HCT116 (cell line): ENCODE data around the gene RAB34. TPM values are rescaled to one million over a fixed set of nuclear protein-coding genes. Genes with fewer than 3 reads are reported as not detected.

Source experiments
- ATAC-seq: fragments of 200-7000 bp; cut with Tn5 transposase; 2 replicates; pipeline ENCODE4 v1.9.1; 2020; ENCODE audit warnings: mild to moderate bottlenecking, moderate library complexity
- BruUV-seq: library from RNA; stranded (reverse); fragments of 400-500 nt; replicated peaks from 2 replicates; lab custom pipeline; 2021; lab: Mats Ljungman, UMichigan
- CTCF ChIA-PET: fragments of 300-600 bp; sonication (Branson Sonifier 250); formaldehyde crosslinking; loops from one replicate; lab custom pipeline; 2021; ENCODE audit warnings: antibody characterized with exemption; lab: Charles Lee
- POLR2A ChIA-PET: fragments of 300-600, 350-600 bp; sonication (Branson Sonifier 250); formaldehyde crosslinking; loops from one replicate; lab custom pipeline; 2021; ENCODE audit warnings: antibody characterized with exemption; lab: Charles Lee
- RAD21 ChIA-PET, 2 experiments: fragments of 300-600 bp; sonication (Branson Sonifier 250); formaldehyde crosslinking; loops; one replicate each; lab custom pipeline; 2023; ENCODE audit warnings: low total read pairs in 2 of 2; ENCODE audit not compliant: uncharacterized antibody in 2 of 2, unreplicated experiment in 2 of 2, low non-redundant PET in 1 of 2; lab: Charles Lee
- DNase-seq: peaks from one replicate; pipeline ENCODE4 v3.0.0-alpha.2; 2010; ENCODE audit warnings: low read depth, low spot score
- H2AFZ ChIP-seq: fragments of 200-600 bp; shearing (Covaris generic), sonication (generic); 2 replicates; pipeline ENCODE4 v1.6.1; 2017; ENCODE audit warnings: low read depth, mixed run types, mixed read lengths, antibody characterized with exemption, low read length; ENCODE audit not compliant: poor library complexity, severe bottlenecking
- H3K27ac ChIP-seq: 2 replicates; pipeline ENCODE4 v1.5.1; 2012; ENCODE audit warnings: low read depth, low read length
- H3K27me3 ChIP-seq: fragments of 200-600 bp; sonication (generic); 2 replicates; pipeline ENCODE4 v1.6.1; 2016; ENCODE audit warnings: mixed run types, low read length, mixed read lengths; ENCODE audit not compliant: insufficient read depth
- H3K36me3 ChIP-seq, 2 experiments: fragments of 200-500 bp in 1 of 2; fragments of 200-600 bp in 1 of 2; sonication (Bioruptor generic) in 1 of 2; sonication (generic) in 1 of 2; 2 replicates each; pipeline versions ENCODE4 v1.5.1 to v1.6.1; 2014 to 2016; ENCODE audit warnings: low read length in 2 of 2, inconsistent platforms in 1 of 2, mixed read lengths in 1 of 2, mixed run types in 1 of 2; ENCODE audit not compliant: insufficient read depth in 2 of 2, control insufficient read depth in 1 of 2
- H3K4me1 ChIP-seq, 2 experiments: fragments of 200-600 bp in 1 of 2; sonication (generic) in 1 of 2; 2 replicates each; pipeline versions ENCODE4 v1.5.1 to v1.6.1; 2012 to 2017; ENCODE audit warnings: low read length in 2 of 2, inconsistent platforms in 1 of 2, mild to moderate bottlenecking in 1 of 2, mixed read lengths in 1 of 2, mixed run types in 1 of 2, moderate library complexity in 1 of 2; ENCODE audit not compliant: insufficient read depth in 2 of 2, control insufficient read depth in 1 of 2
- H3K4me2 ChIP-seq: fragments of 200-600 bp; sonication (generic); 2 replicates; pipeline ENCODE4 v1.6.1; 2017; ENCODE audit warnings: mixed run types, low read length, mixed read lengths
- H3K4me3 ChIP-seq, 2 experiments: fragments of 200-600 bp in 1 of 2; sonication (generic) in 1 of 2; replicated peaks in 1 of 2; 2 replicates each; pipeline ENCODE4 v1.5.1; 2011 to 2016; ENCODE audit warnings: low read length in 2 of 2, control low read depth in 1 of 2, low read depth in 1 of 2, mild to moderate bottlenecking in 1 of 2, mixed read lengths in 1 of 2, mixed run types in 1 of 2
- H3K79me2 ChIP-seq: fragments of 200-600 bp; sonication (generic); 2 replicates; pipeline ENCODE4 v1.6.1; 2017; ENCODE audit warnings: mild to moderate bottlenecking, mixed run types, low read length, moderate library complexity, mixed read lengths; ENCODE audit not compliant: insufficient read depth
- H3K9ac ChIP-seq: fragments of 200-600 bp; sonication (generic); 2 replicates; pipeline ENCODE4 v1.6.1; 2016; ENCODE audit warnings: low read length, mixed read lengths
- H3K9me2 ChIP-seq: fragments of 200-600 bp; sonication (generic), shearing (Covaris generic); 2 replicates; pipeline ENCODE4 v1.6.1; 2017; ENCODE audit warnings: mixed run types, mild to moderate bottlenecking, moderate library complexity; ENCODE audit not compliant: insufficient read depth
- H3K9me3 ChIP-seq, 2 experiments: fragments of 200-500 bp in 1 of 2; fragments of 200-600 bp in 1 of 2; sonication (Bioruptor generic) in 1 of 2; sonication (generic) in 1 of 2; 2 replicates each; pipeline ENCODE4 v1.6.1; 2014 to 2017; ENCODE audit warnings: low read length in 2 of 2, mixed read lengths in 2 of 2, inconsistent platforms in 1 of 2, low read depth in 1 of 2, mild to moderate bottlenecking in 1 of 2, mixed run types in 1 of 2, moderate library complexity in 1 of 2; ENCODE audit not compliant: control insufficient read depth in 1 of 2, insufficient read depth in 1 of 2
- H4K20me1 ChIP-seq: fragments of 200-600 bp; sonication (generic), shearing (Covaris generic); 2 replicates; pipeline ENCODE4 v1.6.1; 2017; ENCODE audit warnings: mixed run types, mild to moderate bottlenecking, moderate library complexity; ENCODE audit not compliant: insufficient read depth
- CTCF ChIP-seq, 3 experiments: fragments of 200-600 bp in 1 of 3; sonication (generic) in 1 of 3; IDR thresholded peaks in 2 of 3; conservative IDR thresholded peaks in 1 of 3; 2 replicates each; pipeline ENCODE4 v1.5.1; 2012 to 2017; ENCODE audit warnings: low read depth in 2 of 3, low read length in 2 of 3, antibody characterized with exemption in 1 of 3, borderline replicate concordance in 1 of 3, control low read depth in 1 of 3, mild to moderate bottlenecking in 1 of 3, mixed read lengths in 1 of 3, mixed run types in 1 of 3, moderate library complexity in 1 of 3; ENCODE audit not compliant: insufficient read depth in 1 of 3
- EGR1 ChIP-seq: IDR thresholded peaks from 2 replicates; pipeline ENCODE4 v1.6.1; 2012; ENCODE audit warnings: low read depth
- ELF1 ChIP-seq: IDR thresholded peaks from 2 replicates; pipeline ENCODE4 v1.6.1; 2012; ENCODE audit warnings: low read depth, borderline replicate concordance
- EZH2 ChIP-seq: fragments of 200-600 bp; sonication (generic); IDR thresholded peaks from 2 replicates; pipeline ENCODE4 v1.6.1; 2017; ENCODE audit warnings: antibody characterized with exemption, mixed run types
- EZH2phosphoT487 ChIP-seq: fragments of 200-600 bp; IDR thresholded peaks from 2 replicates; pipeline ENCODE4 v1.6.1; 2018; ENCODE audit warnings: antibody characterized with exemption, borderline replicate concordance
- FOSL1 ChIP-seq: IDR thresholded peaks from 2 replicates; pipeline ENCODE4 v1.6.1; 2012; ENCODE audit warnings: low read depth
- JUND ChIP-seq: IDR thresholded peaks from 2 replicates; pipeline ENCODE4 v1.6.1; 2012
- MAX ChIP-seq: IDR thresholded peaks from 2 replicates; pipeline ENCODE4 v1.6.1; 2012
- POLR2A ChIP-seq: IDR thresholded peaks from 2 replicates; pipeline ENCODE4 v1.7.0; 2011; ENCODE audit warnings: borderline replicate concordance; ENCODE audit not compliant: insufficient read depth, insufficient read length; ENCODE audit errors: extremely low read depth
- POLR2AphosphoS5 ChIP-seq: IDR thresholded peaks from 2 replicates; pipeline ENCODE4 v1.6.1; 2011; ENCODE audit warnings: mild to moderate bottlenecking, low read depth, low read length, moderate library complexity
- RAD21 ChIP-seq: IDR thresholded peaks from 2 replicates; pipeline ENCODE4 v1.6.1; 2012; ENCODE audit warnings: low read depth, mild to moderate bottlenecking
- intact Hi-C: fragments of 100-400 bp; cut with micrococcal nuclease; formaldehyde crosslinking; loops from 2 replicates; pipeline ENCODE4 v1.10.0; 2022
- total RNA-seq: library from RNA; stranded (reverse); gene quantifications from one replicate; pipeline ENCODE4 v1.2.1, GENCODE V29; 2021; ENCODE audit not compliant: unreplicated experiment

Gene RAB34
- total RNA-seq, 1 experiment from 2014 or later, result 0.59 TPM

GRCh38 chr17:28765038-28765437, 47.4 kb upstream of the RAB34 start:
- peaks cover 18% of the 10 kb centered on the region for H3K79me2 ChIP-seq
- H4K20me1 ChIP-seq, result no peaks in the 10 kb centered on the region
- no peaks in the 10 kb centered on the region for H3K9me2 ChIP-seq
- H3K27ac ChIP-seq, result no peak overlapping the region
- H3K4me1 ChIP-seq, result peaks cover 0 to 13% of the 10 kb centered on the region in 2 experiments; a peak in 3 of 4 replicates
- no peak for TF ChIP-seq FOSL1
- no peak for TF ChIP-seq JUND
- TF ChIP-seq POLR2AphosphoS5, result no peak
- TF ChIP-seq MAX, result no peak
- no peak for TF ChIP-seq EZH2
- no peak for TF ChIP-seq EGR1
- TF ChIP-seq EZH2phosphoT487, result no peak
- TF ChIP-seq CTCF (IDR thresholded peaks at IDR 0.05 in 2 of 3, conservative IDR thresholded peaks at IDR 0.05 in 1 of 3; ENCODE audit: borderline replicate concordance in 1 of 3, insufficient read depth in 1 of 3, low read depth in 2 of 3, low read length in 2 of 3), result no peak
- no peak for TF ChIP-seq POLR2A
- TF ChIP-seq RAD21, result no peak
- no peak for TF ChIP-seq ELF1
- no peaks in the 10 kb centered on the region for H3K27me3 ChIP-seq
- H3K9ac ChIP-seq, result no peak overlapping the region
- ATAC-seq (no peak), DNase-seq (no peak)
- ChIA-PET POLR2A (no interaction called here), CTCF (interaction anchor here (1.7 to 5.6 kb wide), 6 partner anchors 9 to 140 kb away, joined by 4 to 61 read pairs (median 21); partner anchors contain the start of genes FAM222B and TLCD1), RAD21 (no interaction called here)
- no peak overlapping the region for H3K4me3 ChIP-seq
- H2AFZ ChIP-seq, result no peak overlapping the region
- no peak overlapping the region for H3K4me2 ChIP-seq
- H3K36me3 ChIP-seq, result peaks cover 0 to 9% of the 10 kb centered on the region in 2 experiments; a peak in 3 of 4 replicates
- intact Hi-C loops, result loop anchor here (10.0 kb wide), 1 partner anchor 350 kb away; no protein-coding TSS in a partner anchor
- no TSS peak for BruUV-seq
- H3K9me3 ChIP-seq, result no peaks in the 10 kb centered on the region
